Activated naive CD8-positive, alpha-beta T cell treated with anti-CD3 and anti-CD28 coated beads, Interleukin-2, amount 10 ng/mL, durations not matched to agents 7 days and 5 days (primary cell): ENCODE results near the gene DPRX. TPM values are rescaled to one million over a fixed set of nuclear protein-coding genes. Genes with fewer than 3 reads are reported as not detected.

ENCODE experiments used
- ATAC-seq: fragments of 150-1000 bp; cut with Tn5 transposase; one replicate; pipeline ENCODE4 v1.10.0; 2021; ENCODE audit warnings: low read depth, moderate library complexity
- POLR2A ChIA-PET: fragments of 350-600 bp; sonication (Branson Sonifier 250); formaldehyde crosslinking; loops from one replicate; lab custom pipeline; 2021; ENCODE audit warnings: antibody characterized with exemption; lab: Charles Lee
- DNase-seq: peaks from one replicate; pipeline ENCODE4 v3.0.0; 2021
- H3K27ac Mint-ChIP-seq: one replicate; pipeline ENCODE4 v1.8.0; 2022; ENCODE audit warnings: mild to moderate bottlenecking, mixed read lengths
- H3K27me3 Mint-ChIP-seq: one replicate; pipeline ENCODE4 v1.8.0; 2022; ENCODE audit warnings: mild to moderate bottlenecking, moderate library complexity, mixed read lengths
- H3K36me3 Mint-ChIP-seq: one replicate; pipeline ENCODE4 v1.8.0; 2021; ENCODE audit warnings: mild to moderate bottlenecking, mixed read lengths
- H3K4me1 Mint-ChIP-seq: one replicate; pipeline ENCODE4 v1.8.0; 2021; ENCODE audit warnings: mixed read lengths
- H3K4me3 Mint-ChIP-seq: one replicate; pipeline ENCODE4 v1.8.0; 2022; ENCODE audit warnings: mild to moderate bottlenecking, moderate library complexity, mixed read lengths
- H3K9me3 Mint-ChIP-seq: one replicate; pipeline ENCODE4 v1.8.0; 2021; ENCODE audit warnings: mixed read lengths
- total RNA-seq, 2 experiments: library from RNA; stranded (reverse); gene quantifications; one replicate each; pipeline ENCODE4 v1.2.3, GENCODE V29; 2021

DPRX gene
- total RNA-seq, 2 experiments from 2014 or later: not detected

GRCh38 chr19:53624771-53625545 is 6.8 kb upstream of the DPRX start:
- peaks cover 7% of the 10 kb centered on the region for H3K4me1 Mint-ChIP-seq
- ATAC-seq (no peak), DNase-seq (no peak)
- H3K27me3 Mint-ChIP-seq: no peaks in the 10 kb centered on the region
- H3K27ac Mint-ChIP-seq: no peak overlapping the region
- POLR2A ChIA-PET: no interaction called here
- H3K9me3 Mint-ChIP-seq: peaks cover 7% of the 10 kb centered on the region
- H3K36me3 Mint-ChIP-seq: peaks cover 2% of the 10 kb centered on the region
- no peak overlapping the region for H3K4me3 Mint-ChIP-seq

DNA sequence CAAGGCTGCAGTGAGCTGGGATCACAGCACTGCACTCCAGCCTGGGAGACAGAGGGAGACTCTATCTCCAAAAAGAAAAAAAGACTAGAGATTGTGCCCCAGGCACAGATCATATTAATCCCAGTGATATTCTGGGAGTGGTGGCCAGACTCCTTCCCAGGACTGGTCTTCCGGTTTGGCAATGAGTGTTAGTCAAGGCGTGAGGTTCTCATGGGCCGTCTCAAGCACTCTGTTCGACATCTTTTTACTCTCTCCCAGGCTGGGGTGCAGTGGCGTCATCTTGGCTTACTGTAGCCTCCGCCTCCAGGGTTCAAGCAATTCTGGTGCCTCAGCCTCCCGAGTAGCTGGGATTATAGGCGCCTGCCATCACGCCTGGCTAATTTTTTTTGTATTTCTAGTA is 5.3 kb upstream of the DPRX start:
- POLR2A ChIA-PET: no interaction called here
- peaks cover 7% of the 10 kb centered on the region for H3K4me1 Mint-ChIP-seq
- no peaks in the 10 kb centered on the region for H3K27me3 Mint-ChIP-seq
- H3K36me3 Mint-ChIP-seq: peaks cover 2% of the 10 kb centered on the region
- ATAC-seq (no peak), DNase-seq (no peak)
- no peak overlapping the region for H3K27ac Mint-ChIP-seq
- peaks cover 7% of the 10 kb centered on the region for H3K9me3 Mint-ChIP-seq
- H3K4me3 Mint-ChIP-seq: no peak overlapping the region

DNA sequence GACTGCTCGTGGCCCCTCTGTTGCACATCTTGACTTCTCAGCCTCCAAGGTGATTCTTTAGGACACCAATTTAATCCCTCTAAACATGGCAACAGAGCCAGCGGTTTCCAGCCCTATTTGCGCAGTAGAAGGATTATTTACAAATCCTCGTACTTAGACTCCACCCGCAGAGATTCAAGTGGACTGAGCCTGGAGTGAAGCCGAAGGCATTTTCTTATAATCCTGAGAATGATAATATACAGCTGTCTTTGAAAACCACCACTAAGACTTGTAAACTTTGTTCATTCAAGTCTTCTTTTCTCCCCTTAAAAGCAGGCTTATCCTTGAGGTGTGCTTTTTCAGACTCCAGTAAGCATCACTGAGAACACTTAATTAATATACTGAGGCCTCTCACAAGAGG is 4.8 kb upstream of the DPRX start:
- Mint-ChIP-seq H3K27ac (no peak overlapping the region), H3K9me3 (peaks cover 6% of the 10 kb centered on the region), H3K4me3 (no peak overlapping the region), H3K4me1 (peaks cover 7% of the 10 kb centered on the region), H3K27me3 (no peaks in the 10 kb centered on the region), H3K36me3 (peaks cover 2% of the 10 kb centered on the region)
- POLR2A ChIA-PET: no interaction called here
- ATAC-seq (no peak), DNase-seq (no peak)

GRCh38 chr19:53634768-53635167 is 3.0 kb downstream of the DPRX start:
- DNase-seq (no peak), ATAC-seq (no peak)
- Mint-ChIP-seq H3K9me3 (peaks cover 13% of the 10 kb centered on the region), H3K4me1 (no peaks in the 10 kb centered on the region), H3K27ac (no peak overlapping the region), H3K27me3 (no peaks in the 10 kb centered on the region), H3K4me3 (no peak overlapping the region), H3K36me3 (no peaks in the 10 kb centered on the region)
- POLR2A ChIA-PET: no interaction called here

DNA sequence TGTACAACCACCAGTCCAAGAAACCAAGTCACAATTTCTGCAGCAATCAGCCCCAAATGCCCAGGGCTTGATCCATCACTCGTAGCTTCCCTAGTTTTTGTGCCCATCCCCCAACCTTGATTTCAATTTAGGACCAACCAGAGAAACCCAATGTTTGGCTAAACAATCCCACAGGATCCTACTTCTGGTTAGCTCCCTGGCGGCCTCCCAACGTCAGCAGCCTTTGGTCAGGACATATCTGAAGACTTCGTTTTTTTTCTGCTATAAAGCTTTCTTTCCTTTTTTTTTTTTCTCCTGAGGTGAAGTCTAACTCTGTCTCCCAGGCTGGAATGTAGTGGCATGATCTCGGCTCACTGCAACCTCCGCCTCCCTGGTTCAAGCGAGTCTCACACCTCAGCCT is 7.7 kb downstream of the DPRX start:
- H3K27ac Mint-ChIP-seq: no peak overlapping the region
- ATAC-seq (no peak), DNase-seq (no peak)
- no peak overlapping the region for H3K4me3 Mint-ChIP-seq
- H3K36me3 Mint-ChIP-seq: no peaks in the 10 kb centered on the region
- POLR2A ChIA-PET: no interaction called here
- no peaks in the 10 kb centered on the region for H3K27me3 Mint-ChIP-seq
- no peaks in the 10 kb centered on the region for H3K4me1 Mint-ChIP-seq
- H3K9me3 Mint-ChIP-seq: peaks cover 14% of the 10 kb centered on the region

- POLR2A ChIA-PET: no interaction called here
Observed at GRCh38 chr19:53642381-53643099, 10.7 kb downstream of the DPRX start.

GRCh38 chr19:53644061-53644816 is 12.4 kb downstream of the DPRX start:
- H3K27ac Mint-ChIP-seq: no peak overlapping the region
- no peaks in the 10 kb centered on the region for H3K27me3 Mint-ChIP-seq
- DNase-seq (no peak), ATAC-seq (no peak)
- H3K4me3 Mint-ChIP-seq: no peak overlapping the region
- no peaks in the 10 kb centered on the region for H3K4me1 Mint-ChIP-seq
- POLR2A ChIA-PET: no interaction called here
- peaks cover 6% of the 10 kb centered on the region for H3K9me3 Mint-ChIP-seq
- H3K36me3 Mint-ChIP-seq: no peaks in the 10 kb centered on the region

More at GRCh38 chr19:53642381-53643099, 10.7 kb downstream of the DPRX start:
- no peaks in the 10 kb centered on the region for H3K36me3 Mint-ChIP-seq
- H3K27ac Mint-ChIP-seq: no peak overlapping the region
- no peaks in the 10 kb centered on the region for H3K4me1 Mint-ChIP-seq
- no peaks in the 10 kb centered on the region for H3K27me3 Mint-ChIP-seq
- peaks cover 6% of the 10 kb centered on the region for H3K9me3 Mint-ChIP-seq
- no peak for ATAC-seq
- no peak overlapping the region for H3K4me3 Mint-ChIP-seq
- DNase-seq: no peak

DNA sequence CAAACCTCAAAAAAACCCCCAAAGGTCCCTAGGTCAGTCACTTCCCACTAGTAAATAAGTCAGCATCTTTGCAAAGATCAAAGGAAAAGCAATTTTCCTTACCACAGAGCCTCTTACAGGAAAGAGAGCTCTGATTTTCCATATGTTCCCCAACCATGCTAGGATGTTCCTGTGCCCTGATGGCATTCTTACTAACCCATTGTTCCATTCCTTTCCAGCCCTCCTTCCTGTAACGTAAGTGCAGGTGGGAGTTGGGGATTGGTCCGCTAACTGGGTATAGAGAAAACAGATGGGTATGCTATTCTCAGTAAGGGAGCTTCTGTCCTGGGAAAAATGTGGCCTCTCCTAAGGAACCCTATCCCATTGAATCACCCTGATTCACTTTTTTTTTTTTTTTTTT is 14.3 kb downstream of the DPRX start:
- H3K36me3 Mint-ChIP-seq: peaks cover 1% of the 10 kb centered on the region
- no peak for DNase-seq
- POLR2A ChIA-PET: interaction anchor here (0.7 kb wide), 1 partner anchor 201 kb away, joined by 3 read pairs; no protein-coding TSS in a partner anchor
- H3K4me1 Mint-ChIP-seq: no peaks in the 10 kb centered on the region
- H3K4me3 Mint-ChIP-seq: no peak overlapping the region
- no peak overlapping the region for H3K27ac Mint-ChIP-seq
- ATAC-seq: no peak
- no peaks in the 10 kb centered on the region for H3K27me3 Mint-ChIP-seq
- peaks cover 11% of the 10 kb centered on the region for H3K9me3 Mint-ChIP-seq

GRCh38 chr19:53647350-53647749 is 15.6 kb downstream of the DPRX start:
- Mint-ChIP-seq H3K27me3 (no peaks in the 10 kb centered on the region), H3K36me3 (peaks cover 1% of the 10 kb centered on the region), H3K27ac (no peak overlapping the region), H3K4me3 (no peak overlapping the region), H3K9me3 (peaks cover 10% of the 10 kb centered on the region), H3K4me1 (no peaks in the 10 kb centered on the region)
- DNase-seq: no peak
- POLR2A ChIA-PET: no interaction called here
- ATAC-seq: no peak

- Mint-ChIP-seq H3K4me3 (no peak overlapping the region), H3K4me1 (no peaks in the 10 kb centered on the region), H3K27ac (no peak overlapping the region), H3K9me3 (peaks cover 10% of the 10 kb centered on the region), H3K36me3 (peaks cover 1% of the 10 kb centered on the region), H3K27me3 (no peaks in the 10 kb centered on the region)
- ATAC-seq (no peak), DNase-seq (no peak)
- POLR2A ChIA-PET: no interaction called here
Observed at GRCh38 chr19:53647792-53648191, 16.0 kb downstream of the DPRX start.

- H3K36me3 Mint-ChIP-seq: peaks cover 1% of the 10 kb centered on the region
- no peak overlapping the region for H3K27ac Mint-ChIP-seq
- ATAC-seq (no peak), DNase-seq (no peak)
- no peaks in the 10 kb centered on the region for H3K27me3 Mint-ChIP-seq
- H3K4me3 Mint-ChIP-seq: no peak overlapping the region
- POLR2A ChIA-PET: no interaction called here
- no peaks in the 10 kb centered on the region for H3K4me1 Mint-ChIP-seq
- peaks cover 8% of the 10 kb centered on the region for H3K9me3 Mint-ChIP-seq
Observed at GRCh38 chr19:53649746-53650593, 18.2 kb downstream of the DPRX start.

DNA sequence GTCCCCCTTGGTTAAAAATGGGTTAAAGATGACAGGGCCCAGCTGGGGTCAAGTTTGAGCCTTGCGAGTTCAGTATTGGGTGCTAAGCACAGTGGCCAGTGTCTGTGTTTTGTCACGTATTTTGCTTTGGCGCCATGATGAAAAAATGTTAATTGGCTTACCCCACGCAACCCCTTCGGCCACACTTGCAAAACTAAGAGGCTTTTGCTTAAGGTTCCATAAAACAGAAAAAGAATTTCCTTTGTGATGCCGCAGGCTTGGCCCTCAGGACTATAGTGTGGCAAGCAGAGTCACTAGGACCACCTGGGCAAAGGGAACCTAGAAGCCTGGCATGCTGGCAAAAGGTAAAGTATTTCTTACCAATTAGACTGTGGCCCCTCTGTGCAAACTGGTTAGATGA is 20.7 kb downstream of the DPRX start:
- peaks cover 1% of the 10 kb centered on the region for H3K36me3 Mint-ChIP-seq
- no peak overlapping the region for H3K27ac Mint-ChIP-seq
- POLR2A ChIA-PET: no interaction called here
- DNase-seq (no peak), ATAC-seq (no peak)
- H3K27me3 Mint-ChIP-seq: no peaks in the 10 kb centered on the region
- H3K4me3 Mint-ChIP-seq: no peak overlapping the region
- H3K4me1 Mint-ChIP-seq: no peaks in the 10 kb centered on the region
- peaks cover 17% of the 10 kb centered on the region for H3K9me3 Mint-ChIP-seq
